HG03103 (cell line): ENCODE data around the gene PPP1R3E.
"Not testable (repeated sequence)": the region's sequence is repeated elsewhere in the genome, so short reads cannot be mapped to it uniquely, and the experiment has no call there.

Experiments used
- ATAC-seq: cut with Tn5 transposase; IDR thresholded peaks from one replicate; pipeline ENCODE4 v1.9.1; 2021; ENCODE audit warnings: low read depth; ENCODE audit not compliant: unreplicated experiment

PPP1R3E gene, protein sequence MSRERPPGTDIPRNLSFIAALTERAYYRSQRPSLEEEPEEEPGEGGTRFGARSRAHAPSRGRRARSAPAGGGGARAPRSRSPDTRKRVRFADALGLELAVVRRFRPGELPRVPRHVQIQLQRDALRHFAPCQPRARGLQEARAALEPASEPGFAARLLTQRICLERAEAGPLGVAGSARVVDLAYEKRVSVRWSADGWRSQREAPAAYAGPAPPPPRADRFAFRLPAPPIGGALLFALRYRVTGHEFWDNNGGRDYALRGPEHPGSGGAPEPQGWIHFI

DNA sequence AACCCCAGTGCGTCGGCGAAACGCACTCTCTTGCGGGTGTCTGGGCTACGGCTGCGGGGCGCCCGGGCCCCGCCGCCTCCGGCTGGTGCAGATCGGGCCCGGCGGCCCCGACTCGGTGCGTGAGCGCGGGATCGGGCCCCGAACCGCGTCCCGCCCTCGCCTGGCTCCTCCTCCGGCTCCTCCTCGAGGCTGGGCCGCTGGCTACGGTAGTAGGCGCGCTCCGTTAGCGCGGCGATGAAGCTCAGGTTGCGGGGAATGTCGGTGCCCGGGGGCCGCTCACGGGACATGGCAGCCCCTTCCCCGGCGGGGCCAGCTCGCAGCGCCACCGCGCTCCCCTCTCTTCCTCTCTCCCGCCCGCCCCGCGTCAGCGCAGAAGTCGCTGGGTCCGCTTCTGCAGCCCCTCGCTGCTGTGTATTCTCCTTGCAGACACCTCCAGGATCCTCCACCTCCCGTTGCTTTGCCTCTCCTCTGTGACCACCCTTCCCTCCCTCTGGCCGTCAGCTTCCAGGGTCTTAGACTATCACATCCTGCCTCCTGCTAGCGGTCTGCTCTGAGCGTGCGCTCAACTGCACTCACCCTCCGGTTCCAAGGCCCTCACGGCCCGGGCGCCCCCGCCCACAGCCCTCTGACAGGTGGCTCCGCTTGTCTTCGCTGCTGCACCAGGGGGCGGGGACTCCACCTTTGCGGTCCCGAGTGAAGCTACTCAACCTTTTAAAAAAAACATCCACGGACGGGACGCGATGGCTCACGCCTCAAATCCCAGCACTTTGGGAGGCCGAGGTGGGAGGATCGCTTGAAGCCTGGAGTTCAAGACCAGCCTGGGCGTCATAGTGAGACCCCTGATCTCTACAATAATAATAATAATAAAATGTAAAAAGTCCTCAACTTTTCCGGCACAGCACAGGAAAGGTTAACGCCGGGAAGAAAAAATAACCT, at the start of gene PPP1R3E:
Gene PPP1R3E (minus strand): TSS at position 570 of the 936 bp plus-strand sequence. CDS start 283 bp downstream, at position 287.
- peak; percentile 39 for ATAC-seq

DNA sequence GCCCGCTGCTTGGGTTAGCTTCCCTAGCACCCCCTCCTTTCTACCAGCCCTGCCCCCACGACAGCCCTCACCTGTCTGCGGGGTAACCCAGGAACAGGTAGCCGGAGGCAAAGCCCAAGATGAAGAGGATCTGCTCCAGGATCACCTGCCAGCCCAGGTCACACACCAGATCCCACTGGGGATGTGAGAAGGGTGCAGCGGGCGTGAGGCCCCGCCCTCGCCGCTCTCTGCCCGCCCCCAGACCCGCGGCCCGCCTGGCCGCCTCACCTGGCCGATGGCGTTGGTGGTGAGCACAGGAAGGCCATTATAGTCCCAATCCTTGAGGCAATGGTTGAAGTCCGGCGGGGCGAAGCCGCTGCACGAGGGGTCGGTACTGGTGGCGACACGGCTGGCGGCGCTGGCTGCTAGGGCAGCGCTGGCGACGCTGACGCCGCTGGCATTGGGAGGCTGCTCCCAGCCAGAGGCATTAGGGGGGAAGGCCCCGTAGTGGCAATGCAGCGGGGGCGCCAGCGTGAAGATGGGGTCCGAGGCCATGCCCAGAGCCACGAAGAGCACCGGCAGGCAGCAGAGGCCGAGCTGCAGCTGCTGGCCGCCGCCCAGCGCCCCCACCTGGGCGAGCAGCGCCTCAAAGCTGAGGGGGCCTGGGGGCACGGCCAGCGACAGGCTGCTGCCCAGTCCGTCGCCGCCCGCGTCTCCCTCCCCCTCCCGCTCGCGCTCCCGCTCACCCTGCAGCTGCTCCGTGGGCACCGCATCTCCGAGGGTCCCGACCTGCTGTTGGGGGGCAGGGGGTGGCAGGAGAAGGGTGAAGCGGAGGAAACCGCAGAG, 49.2 kb upstream of the PPP1R3E start:
- no peak for ATAC-seq

DNA sequence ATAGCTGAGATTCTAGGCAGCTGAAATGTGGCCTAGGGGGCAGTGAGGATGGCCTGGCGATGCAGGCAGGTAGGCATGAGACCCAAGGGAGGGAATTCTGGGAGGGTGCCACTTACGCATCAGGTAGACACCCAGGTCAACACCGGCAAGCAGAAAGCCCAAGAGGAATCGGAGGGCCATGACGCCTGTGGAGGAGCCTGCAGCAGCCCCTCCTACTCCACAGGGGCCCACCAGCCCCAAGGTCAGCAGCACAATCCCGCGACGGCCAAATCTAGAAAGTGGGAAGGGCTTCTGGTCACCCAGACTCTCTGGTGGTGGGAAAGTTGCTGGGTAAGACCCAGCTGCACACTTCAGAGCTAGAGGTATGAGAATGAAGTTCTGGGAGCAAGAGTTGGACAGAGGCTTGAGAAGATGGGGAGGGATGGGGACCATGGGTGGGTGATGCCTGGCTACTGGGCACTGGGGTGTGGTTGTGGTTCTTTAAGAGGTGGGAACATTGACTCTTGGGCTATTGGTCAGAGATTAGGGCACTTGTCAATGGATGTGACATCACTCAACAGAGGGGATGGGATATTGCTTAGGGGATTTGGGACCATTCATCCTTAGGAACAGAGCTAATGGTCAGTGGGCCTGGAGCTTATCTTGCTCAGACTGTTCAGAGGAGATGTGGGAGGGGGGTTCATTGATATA, 46.6 kb upstream of the PPP1R3E start:
- no peak for ATAC-seq

DNA sequence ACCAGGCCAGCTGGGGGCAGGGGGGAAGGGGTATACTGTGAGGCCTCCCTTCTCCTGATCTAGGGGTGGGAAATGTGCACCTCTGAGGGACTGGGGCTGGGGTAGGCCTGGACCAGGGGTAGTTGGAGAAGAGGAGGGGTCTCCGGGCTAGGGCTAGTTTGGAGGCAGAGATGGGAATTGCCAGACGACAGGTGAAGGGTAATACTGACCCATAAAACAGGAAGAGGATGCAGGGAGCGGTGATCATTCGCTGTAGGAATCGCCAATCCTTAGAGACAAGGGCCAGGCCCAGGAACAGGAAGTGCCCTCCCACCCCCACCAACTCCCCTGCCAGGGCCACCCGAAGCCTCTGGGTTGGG, 45.6 kb upstream of the PPP1R3E start:
- no peak for ATAC-seq

DNA sequence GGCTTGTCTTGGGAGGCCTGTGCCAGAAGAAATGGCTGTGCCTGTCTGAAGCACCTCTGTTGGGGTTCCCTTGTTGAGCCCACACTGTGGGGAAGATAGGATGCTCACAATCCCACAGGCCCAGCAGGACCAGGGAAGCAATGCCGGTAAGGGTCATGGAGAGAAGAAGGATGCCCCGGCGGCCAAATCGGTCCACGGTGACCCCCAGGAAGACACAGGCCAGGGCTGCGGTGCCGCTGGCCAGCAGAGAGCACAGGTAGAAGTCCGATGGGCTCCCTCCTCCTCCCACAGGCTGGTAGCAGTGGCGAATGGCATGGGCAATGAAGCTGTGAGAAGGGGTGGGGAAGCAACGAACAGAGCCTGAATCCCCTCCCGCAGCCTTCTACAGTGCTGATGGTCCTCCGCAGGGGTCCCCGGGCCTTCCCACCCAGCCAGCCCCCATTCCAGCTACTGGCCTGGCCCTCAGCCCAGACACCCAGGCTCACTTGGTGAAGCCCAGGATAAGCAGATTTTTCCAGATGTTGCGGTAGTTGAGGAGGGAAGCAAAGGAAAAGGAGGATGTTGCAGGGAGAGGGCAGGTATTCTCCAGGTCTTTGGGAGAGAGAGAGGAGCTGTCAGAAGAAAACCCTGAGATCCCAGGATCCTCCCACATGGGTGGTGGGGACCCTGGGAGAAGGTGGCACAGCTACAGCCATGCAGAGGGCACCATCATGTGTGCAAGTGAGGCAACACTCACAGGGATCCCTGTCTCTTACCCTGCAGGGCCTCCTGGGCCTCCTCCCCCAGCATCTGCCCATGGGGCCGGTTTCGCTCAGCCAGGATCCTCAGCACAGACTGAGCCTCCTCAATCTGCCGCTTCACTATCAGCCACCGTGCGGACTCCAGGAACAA, 45.0 kb upstream of the PPP1R3E start:
- no peak for ATAC-seq

DNA sequence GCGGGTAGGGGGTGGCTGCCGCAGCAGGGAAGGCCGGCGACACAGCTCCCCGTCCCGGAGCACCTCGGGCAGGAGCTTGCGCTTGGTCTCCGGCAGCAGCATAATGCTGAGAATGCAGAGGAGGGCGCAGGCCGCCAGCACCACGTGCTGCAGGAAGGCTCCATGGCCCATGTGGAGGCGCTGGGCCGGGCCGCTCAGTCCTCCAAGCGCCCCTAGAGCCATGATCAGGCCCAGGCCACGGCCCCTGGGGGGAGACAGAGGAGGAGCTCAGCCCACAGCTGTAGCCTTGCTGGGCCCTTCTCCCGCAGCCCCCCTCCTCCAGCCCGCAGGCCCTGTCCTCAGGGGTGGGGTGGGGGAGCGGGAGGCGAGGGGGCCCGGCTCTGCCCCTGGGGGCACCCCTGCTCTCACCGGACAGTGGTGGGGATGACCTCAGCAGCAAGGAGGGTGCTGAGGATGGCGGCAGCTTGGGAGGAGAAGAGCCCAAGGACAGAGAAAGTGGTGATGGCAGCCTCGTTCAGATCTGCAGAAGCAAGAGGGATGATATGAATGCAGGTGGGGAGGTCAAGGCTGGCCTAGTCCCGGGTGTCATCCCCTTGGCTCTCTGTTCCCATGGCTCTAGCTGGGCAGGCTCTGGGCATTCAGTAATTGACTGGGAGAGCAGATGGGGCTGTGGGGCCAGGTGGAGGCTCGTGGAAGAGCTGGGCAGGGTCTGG, 44.2 kb upstream of the PPP1R3E start:
- ATAC-seq, result no peak

DNA sequence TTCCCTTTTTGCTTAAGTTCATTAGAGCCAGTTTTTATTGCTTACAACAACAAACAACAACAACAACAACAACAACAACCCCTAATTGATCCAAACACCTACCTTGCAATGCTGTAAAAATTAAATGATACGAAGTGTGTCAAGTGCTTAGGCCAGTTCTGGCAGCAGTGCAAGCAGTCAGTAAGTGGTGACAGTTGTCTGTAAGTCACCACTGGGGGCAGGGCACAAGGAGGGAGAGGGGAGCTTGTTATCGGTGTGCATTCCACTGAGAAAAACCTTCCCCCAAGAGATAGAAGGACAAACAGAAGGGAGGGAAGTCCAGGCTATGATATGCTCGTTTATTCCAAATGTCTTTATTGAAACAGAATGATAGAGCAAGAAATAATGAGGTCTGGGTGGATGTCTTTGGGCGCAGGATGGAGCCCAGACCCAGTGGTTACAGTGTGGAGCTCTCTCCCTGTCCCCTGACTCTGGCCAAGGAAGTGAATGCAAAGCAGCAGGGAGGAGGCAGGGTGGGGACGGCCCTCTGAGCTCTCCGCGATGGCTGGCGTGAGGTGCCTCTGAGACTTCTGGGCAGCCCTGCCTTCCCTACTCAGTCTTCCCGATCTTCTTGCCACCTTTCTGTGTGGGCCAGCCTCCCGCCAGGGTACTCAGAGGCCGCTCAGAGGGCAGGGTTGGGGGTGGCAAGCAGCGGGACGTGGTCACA, 43.5 kb upstream of the PPP1R3E start:
- ATAC-seq, result no peak

DNA sequence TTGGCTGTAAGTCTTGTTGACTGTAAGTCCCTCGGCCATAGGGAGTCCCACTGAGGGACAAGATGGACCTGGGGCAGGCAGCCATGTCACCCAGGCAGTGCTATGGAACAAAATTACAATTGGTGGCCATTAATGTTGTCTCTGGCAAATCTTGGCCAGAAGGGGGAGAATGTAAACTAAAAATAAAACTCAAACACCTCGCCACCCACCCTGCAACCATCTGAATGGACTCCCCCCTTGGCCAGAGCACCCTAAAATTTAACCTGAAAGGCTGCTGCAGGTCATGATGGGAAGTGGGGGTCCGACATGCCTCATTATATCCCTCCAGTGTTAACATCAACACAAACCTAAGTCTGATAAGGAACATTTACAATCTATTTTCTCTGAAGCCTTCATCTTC, 41.8 kb upstream of the PPP1R3E start:
- no peak for ATAC-seq

DNA sequence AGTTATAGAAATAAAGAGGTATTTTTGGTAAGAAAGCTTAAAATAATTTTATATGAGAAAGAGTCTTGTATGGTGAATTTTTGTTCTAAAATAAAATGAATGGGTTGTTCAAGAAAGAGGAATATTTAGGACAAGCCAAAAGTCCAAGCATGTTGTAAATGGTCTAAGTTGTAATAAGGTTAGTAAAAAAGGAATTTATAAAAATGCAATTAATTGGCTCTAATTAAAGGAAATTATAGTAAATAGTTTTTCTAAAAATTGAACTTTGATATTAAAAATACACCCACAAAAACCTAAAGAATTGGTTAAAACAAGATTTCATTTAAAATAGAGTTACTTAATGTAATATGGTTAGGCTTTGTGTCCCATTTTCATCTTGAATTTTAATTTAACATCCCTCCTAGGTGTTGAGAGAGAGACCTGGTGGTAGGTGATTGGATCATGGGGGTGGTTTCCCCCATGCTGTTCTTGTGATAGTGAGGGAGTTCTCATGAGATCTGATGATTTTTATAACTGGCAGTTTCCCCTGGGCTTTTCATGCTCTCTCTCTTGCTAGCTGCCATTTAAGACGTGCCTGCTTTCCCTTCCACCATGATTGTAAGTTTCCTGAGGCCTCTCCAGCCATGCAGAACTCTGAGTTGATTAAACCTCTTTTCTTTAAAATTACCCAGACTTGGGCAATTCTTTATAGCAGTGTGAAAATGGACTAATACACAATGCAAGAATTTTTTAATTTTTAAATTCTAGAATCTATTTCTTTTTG, 37.0 kb upstream of the PPP1R3E start:
- ATAC-seq, result no peak

DNA sequence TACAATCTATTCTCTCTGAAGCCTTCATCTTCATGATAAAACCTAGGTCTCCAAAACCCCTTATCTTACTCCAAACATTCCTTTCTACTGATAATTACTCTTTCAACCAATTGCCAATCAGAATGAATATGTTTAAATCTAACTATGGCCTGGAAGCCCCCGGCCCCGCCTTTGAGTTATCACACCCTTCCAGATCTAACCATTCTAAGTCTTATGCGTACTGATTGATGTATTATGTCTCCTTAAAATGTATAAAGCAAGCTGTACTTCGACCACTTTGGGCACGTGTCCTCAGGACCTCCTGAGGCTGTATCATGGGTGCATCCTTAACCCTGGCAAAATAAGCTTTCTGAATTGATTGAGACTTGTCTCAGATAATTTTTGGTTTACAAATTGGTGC, 33.0 kb upstream of the PPP1R3E start:
- ATAC-seq, result no peak

DNA sequence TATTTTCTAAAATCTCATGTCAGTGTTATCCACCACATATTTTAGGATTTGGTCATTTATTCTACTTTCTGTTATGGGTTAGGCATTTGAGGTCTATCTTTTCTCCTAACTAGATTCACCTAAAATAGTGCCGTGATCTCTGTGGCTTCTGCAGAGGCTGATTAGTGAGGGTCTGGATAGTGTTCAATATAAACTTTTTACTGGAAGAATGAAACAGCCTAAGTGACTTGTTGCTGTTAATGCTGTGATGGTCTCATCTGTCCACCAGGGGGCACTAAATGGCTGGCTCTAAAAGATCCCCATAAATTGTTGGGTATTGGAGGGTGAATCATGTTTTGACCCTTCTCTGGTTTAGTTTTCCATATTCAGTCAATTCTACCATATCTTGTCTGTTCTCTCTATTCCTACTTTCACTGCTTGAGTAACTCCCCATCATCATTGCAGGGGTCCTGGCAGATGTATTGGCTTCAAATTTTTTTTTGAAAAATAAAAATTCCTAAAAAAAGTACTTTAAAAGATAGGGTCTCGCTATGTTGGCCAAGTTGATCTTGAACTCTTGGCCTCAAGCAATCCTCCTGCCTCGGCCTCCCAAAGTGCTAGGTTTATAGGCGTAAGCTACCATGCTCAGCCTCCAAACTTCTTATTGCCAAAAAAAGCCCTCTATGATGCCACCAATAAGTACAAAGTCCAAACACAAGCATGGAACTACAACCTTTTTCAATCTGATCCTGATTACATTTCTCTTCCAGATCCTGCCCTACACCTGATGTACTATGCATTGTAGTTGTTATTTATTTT, 25.5 kb upstream of the PPP1R3E start:
- ATAC-seq, result no peak

DNA sequence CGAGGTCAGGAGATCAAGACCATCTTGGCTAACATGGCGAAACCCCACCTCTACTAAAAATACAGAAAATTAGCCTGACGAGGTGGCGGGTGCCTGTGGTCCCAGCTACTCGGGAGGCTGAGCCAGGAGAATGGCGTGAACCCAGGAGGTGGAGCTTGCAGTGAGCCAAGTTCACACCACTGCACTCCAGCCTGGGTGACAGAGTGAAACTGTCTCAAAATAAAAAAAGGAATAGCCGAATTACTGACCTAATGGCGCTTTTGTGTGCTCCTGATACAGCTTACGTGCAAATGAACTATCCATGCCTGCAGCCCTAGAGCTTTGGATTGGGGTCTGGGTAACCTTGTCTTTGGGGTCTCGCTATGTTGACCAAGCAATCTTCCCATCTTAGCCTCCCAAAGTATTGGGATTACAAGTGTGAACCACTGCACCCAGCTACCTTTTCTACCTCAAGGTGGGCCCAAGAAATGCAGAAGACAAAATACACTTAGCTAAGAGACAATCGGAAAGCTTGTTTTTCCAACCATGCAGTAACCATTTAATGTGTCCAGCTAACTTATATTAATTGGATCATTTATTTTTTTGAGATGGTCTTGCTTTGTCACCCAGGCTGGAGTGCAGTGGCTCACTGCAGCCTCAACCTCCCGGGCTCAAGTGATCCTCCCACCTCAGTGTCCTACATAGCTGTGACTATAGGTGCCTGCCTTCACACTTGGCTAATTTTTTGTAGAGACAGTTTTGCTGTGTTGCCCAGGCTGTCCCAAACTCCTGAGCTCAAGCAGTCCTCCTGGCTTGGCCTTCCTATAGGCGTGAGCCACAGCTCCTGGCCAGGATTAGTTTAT, 24.1 kb upstream of the PPP1R3E start:
- no peak for ATAC-seq

DNA sequence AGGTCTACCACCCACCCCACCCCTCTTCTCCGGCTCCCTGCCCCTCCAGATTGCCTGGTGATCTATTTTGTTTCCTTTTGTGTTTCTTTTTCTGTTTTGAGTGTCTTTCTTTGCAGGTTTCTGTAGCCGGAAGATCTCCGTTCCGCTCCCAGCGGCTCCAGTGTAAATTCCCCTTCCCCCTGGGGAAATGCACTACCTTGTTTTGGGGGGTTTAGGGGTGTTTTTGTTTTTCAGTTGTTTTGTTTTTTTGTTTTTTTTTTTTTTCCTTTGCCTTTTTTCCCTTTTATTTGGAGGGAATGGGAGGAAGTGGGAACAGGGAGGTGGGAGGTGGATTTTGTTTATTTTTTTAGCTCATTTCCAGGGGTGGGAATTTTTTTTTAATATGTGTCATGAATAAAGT, 23.1 kb upstream of the PPP1R3E start:
- ATAC-seq, result not testable (repeated sequence)

DNA sequence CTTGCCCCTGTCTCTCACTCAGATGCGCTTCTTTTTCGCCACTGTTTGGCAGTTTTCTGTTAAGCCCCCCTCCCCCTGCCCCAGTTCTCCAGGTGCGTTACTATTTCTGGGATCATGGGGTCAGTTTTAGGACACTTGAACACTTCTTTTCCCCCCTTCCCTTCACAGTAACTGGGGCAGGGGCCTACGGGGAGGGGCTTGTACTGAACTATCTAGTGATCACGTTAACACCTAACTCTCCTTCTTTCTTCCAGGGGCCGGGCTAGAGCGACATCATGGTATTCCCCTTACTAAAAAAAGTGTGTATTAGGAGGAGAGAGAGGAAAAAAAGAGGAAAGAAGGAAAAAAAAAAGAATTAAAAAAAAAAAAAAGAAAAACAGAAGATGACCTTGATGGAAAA, 22.3 kb upstream of the PPP1R3E start:
- no peak for ATAC-seq

DNA sequence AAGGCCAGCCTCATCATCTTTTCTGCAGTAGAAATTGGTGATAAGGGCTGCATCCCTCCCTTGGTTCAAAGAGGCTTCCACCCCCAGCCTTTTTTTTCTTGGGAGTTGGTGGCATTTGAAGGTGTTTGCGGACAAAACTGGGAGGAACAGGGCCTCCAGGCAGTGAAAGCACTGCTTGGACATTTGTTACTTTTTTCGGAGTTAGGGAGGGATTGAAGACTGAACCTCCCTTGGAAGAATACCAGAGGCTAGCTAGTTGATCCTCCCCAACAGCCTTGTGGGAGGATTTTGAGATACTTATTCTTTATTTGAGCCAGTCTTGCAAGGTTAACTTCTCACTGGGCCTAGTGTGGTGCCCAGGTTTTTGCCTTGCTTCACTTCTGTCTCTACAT, 21.8 kb upstream of the PPP1R3E start:
- ATAC-seq, result no peak
